WTC11 (cell line): ENCODE data around the gene IFT122. TPM values are rescaled to one million over a fixed set of nuclear protein-coding genes. Genes with fewer than 3 reads are reported as not detected.

Experiments
- ATAC-seq: fragments of 200-7000 bp; cut with Tn5 transposase; 2 replicates; pipeline ENCODE4 v1.10.0; 2021; ENCODE audit warnings: mild to moderate bottlenecking, moderate library complexity
- CTCF ChIA-PET: fragments of 300-600 bp; sonication (Branson Sonifier 250); formaldehyde crosslinking; loops from one replicate; lab custom pipeline; 2021; ENCODE audit warnings: antibody characterized with exemption; lab: Charles Lee
- POLR2A ChIA-PET: fragments of 350-600 bp; sonication (Branson Sonifier 250); formaldehyde crosslinking; loops from one replicate; lab custom pipeline; 2021; ENCODE audit warnings: antibody characterized with exemption; lab: Charles Lee
- DNase-seq: peaks from one replicate; pipeline ENCODE4 v3.0.0; 2021; ENCODE audit warnings: low spot score
- H3K27ac Mint-ChIP-seq: 2 replicates; pipeline ENCODE4 v1.8.0; 2021; ENCODE audit warnings: mixed read lengths
- H3K27me3 Mint-ChIP-seq: 2 replicates; pipeline ENCODE4 v1.8.0; 2021; ENCODE audit warnings: low read depth, mild to moderate bottlenecking, moderate library complexity, mixed read lengths
- H3K36me3 Mint-ChIP-seq: 2 replicates; pipeline ENCODE4 v1.8.0; 2021; ENCODE audit warnings: mixed read lengths
- H3K4me1 Mint-ChIP-seq: 2 replicates; pipeline ENCODE4 v1.8.0; 2022; ENCODE audit warnings: mixed read lengths
- H3K4me3 Mint-ChIP-seq: 2 replicates; pipeline ENCODE4 v1.8.0; 2021; ENCODE audit warnings: mild to moderate bottlenecking, moderate library complexity, mixed read lengths
- H3K9me3 Mint-ChIP-seq: 2 replicates; pipeline ENCODE4 v1.8.0; 2021; ENCODE audit warnings: mixed read lengths
- CREM ChIP-seq: sonication (generic); formaldehyde crosslinking; IDR thresholded peaks from 2 replicates; pipeline ENCODE4 v1.8.1; 2022; ENCODE audit warnings: mild to moderate bottlenecking, missing genetic modification reagents, moderate library complexity
- EMX1 ChIP-seq: fragments of 250-450 bp; sonication (Bioruptor Pico); IDR thresholded peaks from 2 replicates; pipeline ENCODE4 v1.8.0; 2021; ENCODE audit warnings: mild to moderate bottlenecking
- ESRRA ChIP-seq: sonication (generic); formaldehyde crosslinking; IDR thresholded peaks from 2 replicates; pipeline ENCODE4 v1.8.1; 2022; ENCODE audit warnings: mild to moderate bottlenecking, missing genetic modification reagents, borderline replicate concordance
- FOXJ3 ChIP-seq: sonication (generic); formaldehyde crosslinking; IDR thresholded peaks from 2 replicates; pipeline ENCODE4 v1.9.0; 2021; ENCODE audit warnings: missing genetic modification reagents, mild to moderate bottlenecking, borderline replicate concordance
- FOXK1 ChIP-seq: sonication (generic); formaldehyde crosslinking; IDR thresholded peaks from 2 replicates; pipeline ENCODE4 v1.8.0; 2022; ENCODE audit warnings: mild to moderate bottlenecking, moderate library complexity, missing genetic modification reagents
- FOXP4 ChIP-seq: sonication (generic); formaldehyde crosslinking; IDR thresholded peaks from 2 replicates; pipeline ENCODE4 v1.8.0; 2022; ENCODE audit warnings: mild to moderate bottlenecking, missing genetic modification reagents
- GABPB1 ChIP-seq: sonication (generic); formaldehyde crosslinking; IDR thresholded peaks from 2 replicates; pipeline ENCODE4 v1.8.1; 2023; ENCODE audit warnings: mild to moderate bottlenecking, missing genetic modification reagents
- GRHL2 ChIP-seq: fragments of 250-450 bp; sonication (Bioruptor Pico); IDR thresholded peaks from 2 replicates; pipeline ENCODE4 v1.8.0; 2022; ENCODE audit warnings: mild to moderate bottlenecking, moderate library complexity; ENCODE audit not compliant: insufficient replicate concordance, severe bottlenecking
- HMGA2 ChIP-seq: fragments of 250-450 bp; sonication (Bioruptor Pico); IDR thresholded peaks from 2 replicates; pipeline ENCODE4 v1.4.0; 2021; ENCODE audit warnings: mild to moderate bottlenecking, moderate library complexity
- JAZF1 ChIP-seq: fragments of 250-450 bp; sonication (Bioruptor Pico); IDR thresholded peaks from 2 replicates; pipeline ENCODE4 v1.9.0; 2021; ENCODE audit warnings: moderate library complexity, mild to moderate bottlenecking, inconsistent platforms
- JUN ChIP-seq: sonication (generic); formaldehyde crosslinking; IDR thresholded peaks from 2 replicates; pipeline ENCODE4 v1.8.0; 2023; ENCODE audit warnings: mild to moderate bottlenecking, missing genetic modification reagents
- MYBL2 ChIP-seq: sonication (generic); formaldehyde crosslinking; IDR thresholded peaks from 2 replicates; pipeline ENCODE4 v1.8.1; 2023; ENCODE audit warnings: mild to moderate bottlenecking, moderate library complexity, missing genetic modification reagents
- NFATC4 ChIP-seq: fragments of 250-450 bp; sonication (Bioruptor Pico); IDR thresholded peaks from 2 replicates; pipeline ENCODE4 v1.9.0; 2021; ENCODE audit warnings: mild to moderate bottlenecking
- NFYB ChIP-seq: sonication (generic); formaldehyde crosslinking; conservative IDR thresholded peaks from 2 replicates; pipeline ENCODE4 v1.8.0; 2022; ENCODE audit warnings: low read depth, missing genetic modification reagents
- NR2C2 ChIP-seq: sonication (generic); formaldehyde crosslinking; IDR thresholded peaks from 2 replicates; pipeline ENCODE4 v1.8.0; 2022; ENCODE audit warnings: mild to moderate bottlenecking, missing genetic modification reagents
- PRRX2 ChIP-seq: fragments of 250-450 bp; sonication (Bioruptor Pico); IDR thresholded peaks from 2 replicates; pipeline ENCODE4 v1.8.0; 2021; ENCODE audit warnings: mild to moderate bottlenecking
- SMAD4 ChIP-seq: sonication (generic); formaldehyde crosslinking; IDR thresholded peaks from 2 replicates; pipeline ENCODE4 v1.8.0; 2022; ENCODE audit warnings: mild to moderate bottlenecking, missing genetic modification reagents
- ZBTB21 ChIP-seq: sonication (generic); formaldehyde crosslinking; IDR thresholded peaks from 2 replicates; pipeline ENCODE4 v1.8.1; 2023; ENCODE audit warnings: mild to moderate bottlenecking, missing genetic modification reagents, borderline replicate concordance
- ZNF219 ChIP-seq: sonication (generic); formaldehyde crosslinking; IDR thresholded peaks from 2 replicates; pipeline ENCODE4 v1.8.0; 2023; ENCODE audit warnings: missing genetic modification reagents, mild to moderate bottlenecking, borderline replicate concordance
- ZNF396 ChIP-seq: fragments of 250-450 bp; sonication (Bioruptor Pico); IDR thresholded peaks from 2 replicates; pipeline ENCODE4 v1.8.0; 2021; ENCODE audit warnings: mild to moderate bottlenecking, moderate library complexity, borderline replicate concordance
- ZNF416 ChIP-seq: fragments of 250-450 bp; sonication (Bioruptor Pico); IDR thresholded peaks from 2 replicates; pipeline ENCODE4 v1.9.0; 2021; ENCODE audit warnings: mild to moderate bottlenecking, inconsistent platforms
- ZNF671 ChIP-seq: fragments of 250-450 bp; sonication (Bioruptor Pico); IDR thresholded peaks from 2 replicates; pipeline ENCODE4 v1.8.0; 2021; ENCODE audit warnings: mild to moderate bottlenecking
- total RNA-seq: library from RNA; stranded (reverse); gene quantifications from 3 replicates; pipeline ENCODE4 v1.2.3, GENCODE V29; 2021
- TF ChIP-seq, protein P1 (sequence below): sonication (generic); formaldehyde crosslinking; IDR thresholded peaks from 2 replicates; pipeline ENCODE4 v1.8.0; 2022; ENCODE audit warnings: mild to moderate bottlenecking, missing genetic modification reagents
- TF ChIP-seq, protein P2 (sequence below): sonication (generic); formaldehyde crosslinking; IDR thresholded peaks from 2 replicates; pipeline ENCODE4 v1.8.0; 2022; ENCODE audit warnings: missing genetic modification reagents
- TF ChIP-seq, protein P3 (sequence below): sonication (generic); formaldehyde crosslinking; IDR thresholded peaks from 2 replicates; pipeline ENCODE4 v1.8.1; 2022; ENCODE audit warnings: mild to moderate bottlenecking, missing genetic modification reagents, moderate library complexity, borderline replicate concordance

The IFT122 gene
- total RNA-seq, 1 experiment from 2014 or later = 22.8 TPM

GRCh38 chr3:129565902-129566301 is 125.9 kb downstream of the IFT122 start:
- H3K4me3 Mint-ChIP-seq = no peak overlapping the region
- CTCF ChIA-PET = interaction anchor here (1.1 to 3.1 kb wide), 2 partner anchors 75 to 76 kb away, joined by 4 to 17 read pairs; no protein-coding TSS in a partner anchor
- no peak for DNase-seq
- TF ChIP-seq PRRX2 (CRISPR knock-in tag) (no peak), GABPB1 (CRISPR knock-in tag) (no peak), SMAD4 (no peak), FOXK1 (no peak), ZNF671 (no peak), MYBL2 (no peak), JUN (CRISPR knock-in tag) (no peak), EMX1 (CRISPR knock-in tag) (no peak), GRHL2 (CRISPR knock-in tag) (no peak), ZNF396 (no peak), NFYB (CRISPR knock-in tag) (no peak), ZNF219 (CRISPR knock-in tag) (no peak), ESRRA (CRISPR knock-in tag) (no peak), FOXP4 (CRISPR knock-in tag) (no peak)
- TF ChIP-seq, protein P1, sequence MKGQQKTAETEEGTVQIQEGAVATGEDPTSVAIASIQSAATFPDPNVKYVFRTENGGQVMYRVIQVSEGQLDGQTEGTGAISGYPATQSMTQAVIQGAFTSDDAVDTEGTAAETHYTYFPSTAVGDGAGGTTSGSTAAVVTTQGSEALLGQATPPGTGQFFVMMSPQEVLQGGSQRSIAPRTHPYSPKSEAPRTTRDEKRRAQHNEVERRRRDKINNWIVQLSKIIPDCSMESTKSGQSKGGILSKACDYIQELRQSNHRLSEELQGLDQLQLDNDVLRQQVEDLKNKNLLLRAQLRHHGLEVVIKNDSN (CRISPR knock-in tag) = no peak
- TF ChIP-seq, protein P2, sequence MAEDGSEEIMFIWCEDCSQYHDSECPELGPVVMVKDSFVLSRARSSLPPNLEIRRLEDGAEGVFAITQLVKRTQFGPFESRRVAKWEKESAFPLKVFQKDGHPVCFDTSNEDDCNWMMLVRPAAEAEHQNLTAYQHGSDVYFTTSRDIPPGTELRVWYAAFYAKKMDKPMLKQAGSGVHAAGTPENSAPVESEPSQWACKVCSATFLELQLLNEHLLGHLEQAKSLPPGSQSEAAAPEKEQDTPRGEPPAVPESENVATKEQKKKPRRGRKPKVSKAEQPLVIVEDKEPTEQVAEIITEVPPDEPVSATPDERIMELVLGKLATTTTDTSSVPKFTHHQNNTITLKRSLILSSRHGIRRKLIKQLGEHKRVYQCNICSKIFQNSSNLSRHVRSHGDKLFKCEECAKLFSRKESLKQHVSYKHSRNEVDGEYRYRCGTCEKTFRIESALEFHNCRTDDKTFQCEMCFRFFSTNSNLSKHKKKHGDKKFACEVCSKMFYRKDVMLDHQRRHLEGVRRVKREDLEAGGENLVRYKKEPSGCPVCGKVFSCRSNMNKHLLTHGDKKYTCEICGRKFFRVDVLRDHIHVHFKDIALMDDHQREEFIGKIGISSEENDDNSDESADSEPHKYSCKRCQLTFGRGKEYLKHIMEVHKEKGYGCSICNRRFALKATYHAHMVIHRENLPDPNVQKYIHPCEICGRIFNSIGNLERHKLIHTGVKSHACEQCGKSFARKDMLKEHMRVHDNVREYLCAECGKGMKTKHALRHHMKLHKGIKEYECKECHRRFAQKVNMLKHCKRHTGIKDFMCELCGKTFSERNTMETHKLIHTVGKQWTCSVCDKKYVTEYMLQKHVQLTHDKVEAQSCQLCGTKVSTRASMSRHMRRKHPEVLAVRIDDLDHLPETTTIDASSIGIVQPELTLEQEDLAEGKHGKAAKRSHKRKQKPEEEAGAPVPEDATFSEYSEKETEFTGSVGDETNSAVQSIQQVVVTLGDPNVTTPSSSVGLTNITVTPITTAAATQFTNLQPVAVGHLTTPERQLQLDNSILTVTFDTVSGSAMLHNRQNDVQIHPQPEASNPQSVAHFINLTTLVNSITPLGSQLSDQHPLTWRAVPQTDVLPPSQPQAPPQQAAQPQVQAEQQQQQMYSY = no peak
- TF ChIP-seq, all 79 proteins: peak for 0
- Mint-ChIP-seq H3K27me3 (no peaks in the 10 kb centered on the region), H3K36me3 (peaks cover 3% of the 10 kb centered on the region; the same call in 1 of the 2 replicates), H3K27ac (no peak overlapping the region), H3K4me1 (no peaks in the 10 kb centered on the region; the same call in 1 of the 2 replicates), H3K9me3 (no peaks in the 10 kb centered on the region)
- no peak for ATAC-seq
- POLR2A ChIA-PET = no interaction called here

- H3K4me3 Mint-ChIP-seq = no peak overlapping the region
- H3K4me1 Mint-ChIP-seq = no peaks in the 10 kb centered on the region
- peaks cover 3% of the 10 kb centered on the region; the same call in 1 of the 2 replicates for H3K36me3 Mint-ChIP-seq
- DNase-seq = no peak
- ChIA-PET POLR2A (no interaction called here), CTCF (interaction anchor here (3.1 kb wide), 1 partner anchor 77 kb away, joined by 17 read pairs; no protein-coding TSS in a partner anchor)
- no peaks in the 10 kb centered on the region for H3K27me3 Mint-ChIP-seq
- H3K9me3 Mint-ChIP-seq = no peaks in the 10 kb centered on the region
- H3K27ac Mint-ChIP-seq = no peak overlapping the region
- no peak for ATAC-seq
- TF ChIP-seq NR2C2 (CRISPR knock-in tag) (no peak), ZBTB21 (CRISPR knock-in tag) (no peak), NFATC4 (CRISPR knock-in tag) (no peak), CREM (CRISPR knock-in tag) (no peak), ZNF416 (CRISPR knock-in tag) (no peak), FOXJ3 (CRISPR knock-in tag) (no peak), JAZF1 (CRISPR knock-in tag) (no peak), HMGA2 (CRISPR knock-in tag) (no peak)
- TF ChIP-seq, protein P3, sequence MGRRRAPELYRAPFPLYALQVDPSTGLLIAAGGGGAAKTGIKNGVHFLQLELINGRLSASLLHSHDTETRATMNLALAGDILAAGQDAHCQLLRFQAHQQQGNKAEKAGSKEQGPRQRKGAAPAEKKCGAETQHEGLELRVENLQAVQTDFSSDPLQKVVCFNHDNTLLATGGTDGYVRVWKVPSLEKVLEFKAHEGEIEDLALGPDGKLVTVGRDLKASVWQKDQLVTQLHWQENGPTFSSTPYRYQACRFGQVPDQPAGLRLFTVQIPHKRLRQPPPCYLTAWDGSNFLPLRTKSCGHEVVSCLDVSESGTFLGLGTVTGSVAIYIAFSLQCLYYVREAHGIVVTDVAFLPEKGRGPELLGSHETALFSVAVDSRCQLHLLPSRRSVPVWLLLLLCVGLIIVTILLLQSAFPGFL (CRISPR knock-in tag) = no peak
- TF ChIP-seq, protein P2 = no peak
Measured at GRCh38 chr3:129567176-129567705, 127.2 kb downstream of the IFT122 start.
